ENCODE data around the gene HLCS. TPM values are rescaled to one million over a fixed set of nuclear protein-coding genes. Genes with fewer than 3 reads are reported as not detected.

HLCS gene
- total RNA-seq, 6 experiments from 2014 or later = 12.6 to 19.1 (median 16.0) TPM

DNA sequence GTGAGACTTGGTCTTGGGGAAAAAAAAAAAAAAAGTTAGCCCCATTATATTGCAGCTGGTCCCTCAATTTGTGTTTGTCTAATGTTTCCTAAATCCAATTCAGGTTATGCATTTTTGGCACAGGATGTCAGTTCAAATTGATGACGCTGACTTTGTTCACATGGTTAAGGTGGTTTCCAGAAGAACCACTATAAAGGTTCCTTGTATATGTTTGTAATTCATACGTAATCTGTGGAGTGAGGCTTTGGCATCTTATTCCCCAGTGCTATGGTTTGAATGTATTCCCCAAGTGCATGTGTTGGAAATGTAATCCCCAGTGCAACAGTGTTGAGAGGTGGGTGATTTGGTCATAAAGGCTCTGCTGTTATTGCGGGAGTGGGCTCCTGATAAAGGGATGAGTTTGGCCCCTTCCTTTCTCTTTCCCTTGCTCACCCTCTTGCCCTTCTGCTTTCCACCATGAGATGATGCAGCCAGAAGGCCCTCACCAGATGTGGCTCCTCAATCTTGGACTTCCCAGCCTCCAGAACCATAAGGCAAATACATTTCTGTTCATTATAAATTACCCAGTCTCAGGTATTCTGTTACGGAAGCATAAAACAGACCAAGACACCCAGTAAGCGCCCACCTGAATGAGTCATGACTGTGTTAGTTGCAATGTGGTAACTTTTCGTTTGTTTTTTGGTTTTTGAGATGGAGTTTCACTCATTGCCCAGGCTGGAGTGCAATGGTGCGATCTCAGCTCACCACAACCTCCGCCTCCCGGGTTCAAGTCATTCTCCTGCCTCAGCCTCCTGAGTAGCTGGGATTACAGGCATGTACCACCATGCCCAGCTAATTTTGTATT, 19.5 kb upstream of the HLCS start:
- ATAC-seq = no peak
- Histone ChIP-seq H3K9me3 (no peaks in the 10 kb centered on the region), H3K4me1 (peaks cover 0 to 12% (median 4%) of the 10 kb centered on the region in 4 donors), H3K36me3 (no peaks in the 10 kb centered on the region), H3K4me3 (no peak overlapping the region), H3K27ac (no peak overlapping the region), H3K27me3 (no peaks in the 10 kb centered on the region)
- TF ChIP-seq, protein P1, sequence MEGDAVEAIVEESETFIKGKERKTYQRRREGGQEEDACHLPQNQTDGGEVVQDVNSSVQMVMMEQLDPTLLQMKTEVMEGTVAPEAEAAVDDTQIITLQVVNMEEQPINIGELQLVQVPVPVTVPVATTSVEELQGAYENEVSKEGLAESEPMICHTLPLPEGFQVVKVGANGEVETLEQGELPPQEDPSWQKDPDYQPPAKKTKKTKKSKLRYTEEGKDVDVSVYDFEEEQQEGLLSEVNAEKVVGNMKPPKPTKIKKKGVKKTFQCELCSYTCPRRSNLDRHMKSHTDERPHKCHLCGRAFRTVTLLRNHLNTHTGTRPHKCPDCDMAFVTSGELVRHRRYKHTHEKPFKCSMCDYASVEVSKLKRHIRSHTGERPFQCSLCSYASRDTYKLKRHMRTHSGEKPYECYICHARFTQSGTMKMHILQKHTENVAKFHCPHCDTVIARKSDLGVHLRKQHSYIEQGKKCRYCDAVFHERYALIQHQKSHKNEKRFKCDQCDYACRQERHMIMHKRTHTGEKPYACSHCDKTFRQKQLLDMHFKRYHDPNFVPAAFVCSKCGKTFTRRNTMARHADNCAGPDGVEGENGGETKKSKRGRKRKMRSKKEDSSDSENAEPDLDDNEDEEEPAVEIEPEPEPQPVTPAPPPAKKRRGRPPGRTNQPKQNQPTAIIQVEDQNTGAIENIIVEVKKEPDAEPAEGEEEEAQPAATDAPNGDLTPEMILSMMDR (IDR thresholded peaks at IDR 0.05) = no peak
- TF ChIP-seq POLR2A (IDR thresholded peaks at IDR 0.05) = no peak
- 83% methylated on average over 6 of the region's 9 CpGs for WGBS (ENCODE audit: insufficient coverage, low coverage, low lambda C conversion rate, missing lambda C conversion rate)
- no peak for DNase-seq
- intact Hi-C loops (cut with DNase I) = no loop called here

DNA sequence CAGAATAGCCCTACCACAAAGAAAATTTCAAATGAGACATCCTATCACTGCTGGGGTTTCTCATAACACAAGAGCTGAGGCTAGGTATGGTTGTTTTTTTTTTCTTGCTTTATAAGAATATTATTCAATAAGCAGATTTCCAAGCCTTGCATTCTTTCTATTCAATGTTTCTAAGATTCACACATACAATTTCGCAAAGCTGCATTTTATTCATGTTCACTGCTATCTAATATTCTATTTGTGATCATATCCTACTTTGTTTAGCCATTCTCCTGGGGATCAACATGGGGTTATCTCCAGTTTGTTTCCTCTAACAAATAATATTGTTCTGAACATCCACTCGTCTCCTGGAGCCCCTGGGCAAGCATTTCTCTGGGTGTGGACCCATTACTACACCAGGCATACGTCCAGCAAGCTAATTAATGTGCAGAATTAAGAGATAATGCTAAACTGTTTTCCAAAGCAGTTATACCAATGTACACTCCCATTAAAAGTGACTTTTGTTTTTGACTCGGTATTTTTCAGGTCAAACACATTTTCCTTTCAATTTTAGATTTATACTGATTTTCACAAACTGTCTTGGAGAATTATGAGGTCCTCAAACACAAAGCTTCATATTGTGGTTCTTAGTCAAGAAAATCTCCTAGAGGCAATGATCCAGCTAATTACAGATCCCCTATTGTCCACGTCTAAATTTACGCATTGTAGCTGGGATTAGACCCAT, 15.7 kb upstream of the HLCS start:
- H3K27me3 ChIP-seq = no peaks in the 10 kb centered on the region
- TF ChIP-seq, protein P1 (IDR thresholded peaks at IDR 0.05) = no peak
- TF ChIP-seq POLR2A (IDR thresholded peaks at IDR 0.05) = no peak
- ATAC-seq (no peak), DNase-seq (no peak)
- H3K4me1 ChIP-seq = peaks cover 0 to 4% (median 0%) of the 10 kb centered on the region in 4 donors
- H3K9me3 ChIP-seq = no peaks in the 10 kb centered on the region
- no peaks in the 10 kb centered on the region for H3K36me3 ChIP-seq
- 64% methylated on average over 6 of the region's 6 CpGs for WGBS (ENCODE audit: insufficient coverage, low coverage, low lambda C conversion rate, missing lambda C conversion rate)
- no peak overlapping the region for H3K4me3 ChIP-seq
- H3K27ac ChIP-seq = no peak overlapping the region
- intact Hi-C loops (cut with DNase I) = no loop called here

DNA sequence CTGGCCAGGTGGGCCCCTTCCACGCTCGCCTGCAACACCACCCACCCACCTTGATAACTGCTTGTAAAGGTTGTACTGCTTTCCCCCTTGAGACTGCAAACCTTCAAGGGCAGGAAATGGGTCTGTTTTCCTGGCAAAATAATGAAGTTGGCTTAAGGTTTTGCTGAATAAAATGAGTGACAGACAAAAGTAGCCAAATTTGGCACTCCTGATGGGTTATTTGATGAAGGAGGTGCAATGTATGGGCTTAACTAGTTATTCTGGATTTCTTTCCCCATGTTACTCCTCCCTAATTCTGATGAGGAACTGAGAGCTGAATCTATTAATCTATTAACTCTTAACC, 14.6 kb upstream of the HLCS start:
- no peak for TF ChIP-seq POLR2A (IDR thresholded peaks at IDR 0.05)
- TF ChIP-seq, protein P1 (IDR thresholded peaks at IDR 0.05) = no peak
- Histone ChIP-seq H3K9me3 (no peaks in the 10 kb centered on the region), H3K27me3 (no peaks in the 10 kb centered on the region), H3K4me1 (peaks cover 0 to 4% (median 0%) of the 10 kb centered on the region in 4 donors), H3K27ac (no peak overlapping the region), H3K4me3 (peak overlapping the region; percentile 42 to 62 (median 56)), H3K36me3 (no peaks in the 10 kb centered on the region)
- no peak for ATAC-seq
- no peak for DNase-seq
- WGBS (ENCODE audit: insufficient coverage, low coverage, low lambda C conversion rate, missing lambda C conversion rate) = 40% methylated on average over 1 of the region's 2 CpGs
- intact Hi-C loops (cut with DNase I) = no loop called here

DNA sequence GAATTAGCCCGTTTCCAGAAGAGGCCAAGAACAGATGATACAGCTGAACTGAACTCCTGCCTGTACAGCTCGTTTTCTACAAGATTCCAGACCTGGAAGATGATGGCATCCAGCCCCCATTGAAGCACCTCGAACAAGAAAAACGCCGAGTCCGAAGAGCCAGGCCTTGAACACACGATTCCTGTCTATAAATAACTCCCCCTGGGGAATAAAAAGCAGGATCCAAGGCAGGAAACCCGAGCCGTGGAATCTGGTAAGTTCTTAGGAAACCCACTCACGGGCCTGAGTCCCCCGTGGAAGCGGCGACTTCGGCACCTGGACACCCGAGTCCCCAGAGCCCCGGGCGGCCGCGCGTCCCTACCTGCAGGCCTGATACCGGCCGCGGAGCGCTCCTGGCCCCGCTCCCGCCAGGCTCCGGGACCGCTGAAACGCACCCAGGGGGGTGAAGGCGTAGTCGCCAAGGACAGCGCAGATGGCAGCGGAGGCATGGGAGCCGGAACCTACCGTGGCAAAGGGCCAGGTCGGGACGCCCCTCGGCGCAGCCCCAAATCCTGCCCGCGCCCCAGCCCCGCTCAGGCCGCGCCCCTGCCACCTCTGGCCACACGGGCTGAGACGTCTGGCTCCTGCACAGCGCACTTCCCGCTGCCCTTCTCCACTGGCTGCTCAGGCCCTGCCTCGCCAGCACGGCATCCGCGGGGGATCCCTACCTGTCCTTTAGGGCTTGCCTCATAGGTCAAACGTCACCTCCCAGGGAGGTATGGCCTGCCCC, 14.0 kb upstream of the HLCS start:
- H3K4me1 ChIP-seq = peaks cover 0 to 4% (median 0%) of the 10 kb centered on the region in 4 donors
- peak; percentile 22 for TF ChIP-seq POLR2A (IDR thresholded peaks at IDR 0.05)
- TF ChIP-seq, protein P1 (IDR thresholded peaks at IDR 0.05) = peak in 2 of 4 donors; percentile 7 to 20
- DNase-seq (peak; percentile 54 to 66 (median 59)), ATAC-seq (peak; percentile 85 to 92 (median 90))
- H3K27me3 ChIP-seq = no peaks in the 10 kb centered on the region
- 2% methylated on average over 18 of the region's 53 CpGs for WGBS (ENCODE audit: insufficient coverage, low coverage, low lambda C conversion rate, missing lambda C conversion rate)
- intact Hi-C loops (cut with DNase I) = no loop called here
- peak overlapping the region; percentile 42 to 62 (median 56) for H3K4me3 ChIP-seq
- no peak overlapping the region for H3K27ac ChIP-seq
- no peaks in the 10 kb centered on the region for H3K9me3 ChIP-seq
- H3K36me3 ChIP-seq = no peaks in the 10 kb centered on the region

All from right lobe of liver (tissue), 6 donors.